Fibroblast of lung (primary cell): ENCODE results near the gene GRID1. TPM values are rescaled to one million over a fixed set of nuclear protein-coding genes. Genes with fewer than 3 reads are reported as not detected.

Experiments
- DNase-seq, 2 donors: peaks; one replicate each; pipeline versions ENCODE4 v3.0.0 to v3.0.0-alpha.2; 2010; ENCODE audit warnings: low read depth in 2 of 2
- H2AFZ ChIP-seq: 2 replicates; pipeline ENCODE4 v1.5.1; 2012; ENCODE audit warnings: low read length, control low read depth, inconsistent platforms
- H3K27ac ChIP-seq: 2 replicates; pipeline ENCODE4 v1.5.1; 2011; ENCODE audit warnings: low read length, control low read depth; ENCODE audit not compliant: insufficient read depth
- H3K27me3 ChIP-seq: 2 replicates; pipeline ENCODE4 v1.5.1; 2011; ENCODE audit warnings: mild to moderate bottlenecking, low read length; ENCODE audit not compliant: control insufficient read depth, insufficient read depth
- H3K36me3 ChIP-seq: 2 replicates; pipeline ENCODE4 v1.5.1; 2011; ENCODE audit warnings: low read length; ENCODE audit not compliant: control insufficient read depth, insufficient read depth
- H3K4me1 ChIP-seq: 2 replicates; pipeline ENCODE4 v1.5.1; 2011; ENCODE audit warnings: low read length; ENCODE audit not compliant: control insufficient read depth, insufficient read depth; ENCODE audit errors: extremely low read depth
- H3K4me2 ChIP-seq: 2 replicates; pipeline ENCODE4 v1.5.1; 2011; ENCODE audit warnings: low read length, control low read depth; ENCODE audit not compliant: insufficient read depth; ENCODE audit errors: extremely low read depth
- H3K4me3 ChIP-seq, 4 experiments: fragments of 200-600 bp in 1 of 4; sonication (generic) in 1 of 4; replicated peaks in 1 of 4; 2 replicates each; pipeline ENCODE4 v1.5.1; 2011 to 2016; ENCODE audit warnings: low read length in 4 of 4, low read depth in 3 of 4, mild to moderate bottlenecking in 3 of 4, control low read depth in 2 of 4, inconsistent platforms in 1 of 4, mixed read lengths in 1 of 4; ENCODE audit not compliant: insufficient read depth in 1 of 4; ENCODE audit errors: control extremely low read depth in 1 of 4
- H3K79me2 ChIP-seq: 2 replicates; pipeline ENCODE4 v1.5.1; 2012; ENCODE audit warnings: mild to moderate bottlenecking, low read length, inconsistent platforms; ENCODE audit not compliant: control insufficient read depth, insufficient read depth
- H3K9ac ChIP-seq: 2 replicates; pipeline ENCODE4 v1.5.1; 2011; ENCODE audit warnings: mild to moderate bottlenecking, low read length, control low read depth; ENCODE audit not compliant: insufficient read depth
- H3K9me3 ChIP-seq: 2 replicates; pipeline ENCODE4 v1.5.1; 2012; ENCODE audit warnings: low read depth, low read length; ENCODE audit not compliant: control insufficient read depth, insufficient read depth
- H4K20me1 ChIP-seq: 2 replicates; pipeline ENCODE4 v1.5.1; 2011; ENCODE audit warnings: low read length; ENCODE audit not compliant: control insufficient read depth, insufficient read depth; ENCODE audit errors: extremely low read depth
- EZH2 ChIP-seq: IDR thresholded peaks from 2 replicates; pipeline ENCODE4 v1.5.1; 2012; ENCODE audit warnings: low read length, control low read depth, mild to moderate bottlenecking; ENCODE audit errors: missing control alignments
- polyA plus RNA-seq, 2 donors: library from polyadenylated mRNA; depleted of rRNA in 1 of 2; stranded (reverse) in 1 of 2; unstranded in 1 of 2; fragments of >200 nt; gene quantifications; 2 replicates each; pipeline ENCODE4 v1.2.1, GENCODE V29; 2011 to 2012; ENCODE audit warnings: missing spikeins in 1 of 2
- total RNA-seq: library from RNA; depleted of rRNA; stranded (reverse); fragments of >200 nt; gene quantifications from 2 replicates; pipeline ENCODE4 v1.2.1, GENCODE V29; 2014
- TF ChIP-seq, protein P1 (sequence below), 2 donors: IDR thresholded peaks in 1 of 2; conservative IDR thresholded peaks in 1 of 2; 1 replicate in 1 of 2; 2 replicates in 1 of 2; pipeline ENCODE4 v1.5.1; 2011 to 2012; ENCODE audit warnings: low read length in 2 of 2, control low read depth in 1 of 2, inconsistent platforms in 1 of 2, low read depth in 1 of 2, mild to moderate bottlenecking in 1 of 2

The GRID1 gene
- total and polyA plus RNA-seq, 2 donors (not counting 1 experiment from before 2014, with no cell fraction given) = 0.03 to 0.33 TPM

- TF ChIP-seq EZH2 = no peak
- TF ChIP-seq, protein P1, sequence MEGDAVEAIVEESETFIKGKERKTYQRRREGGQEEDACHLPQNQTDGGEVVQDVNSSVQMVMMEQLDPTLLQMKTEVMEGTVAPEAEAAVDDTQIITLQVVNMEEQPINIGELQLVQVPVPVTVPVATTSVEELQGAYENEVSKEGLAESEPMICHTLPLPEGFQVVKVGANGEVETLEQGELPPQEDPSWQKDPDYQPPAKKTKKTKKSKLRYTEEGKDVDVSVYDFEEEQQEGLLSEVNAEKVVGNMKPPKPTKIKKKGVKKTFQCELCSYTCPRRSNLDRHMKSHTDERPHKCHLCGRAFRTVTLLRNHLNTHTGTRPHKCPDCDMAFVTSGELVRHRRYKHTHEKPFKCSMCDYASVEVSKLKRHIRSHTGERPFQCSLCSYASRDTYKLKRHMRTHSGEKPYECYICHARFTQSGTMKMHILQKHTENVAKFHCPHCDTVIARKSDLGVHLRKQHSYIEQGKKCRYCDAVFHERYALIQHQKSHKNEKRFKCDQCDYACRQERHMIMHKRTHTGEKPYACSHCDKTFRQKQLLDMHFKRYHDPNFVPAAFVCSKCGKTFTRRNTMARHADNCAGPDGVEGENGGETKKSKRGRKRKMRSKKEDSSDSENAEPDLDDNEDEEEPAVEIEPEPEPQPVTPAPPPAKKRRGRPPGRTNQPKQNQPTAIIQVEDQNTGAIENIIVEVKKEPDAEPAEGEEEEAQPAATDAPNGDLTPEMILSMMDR (conservative IDR thresholded peaks at IDR 0.05 in 1 of 2, IDR thresholded peaks at IDR 0.05 in 1 of 2; ENCODE audit: low read depth in 1 of 2, low read length in 2 of 2) = no peak
- H4K20me1 ChIP-seq = no peaks in the 10 kb centered on the region
- no peaks in the 10 kb centered on the region for H3K36me3 ChIP-seq
- H3K9ac ChIP-seq = no peak overlapping the region
- no peak overlapping the region for H3K4me3 ChIP-seq
- no peaks in the 10 kb centered on the region for H3K27me3 ChIP-seq
- H3K4me2 ChIP-seq = no peak overlapping the region
- no peaks in the 10 kb centered on the region for H3K79me2 ChIP-seq
- H2AFZ ChIP-seq = no peak overlapping the region
- no peak overlapping the region for H3K27ac ChIP-seq
- no peak for DNase-seq
- no peaks in the 10 kb centered on the region for H3K4me1 ChIP-seq
- H3K9me3 ChIP-seq = no peaks in the 10 kb centered on the region
Observed at GRCh38 chr10:86313621-86314041, 53.0 kb downstream of the GRID1 start.

DNA sequence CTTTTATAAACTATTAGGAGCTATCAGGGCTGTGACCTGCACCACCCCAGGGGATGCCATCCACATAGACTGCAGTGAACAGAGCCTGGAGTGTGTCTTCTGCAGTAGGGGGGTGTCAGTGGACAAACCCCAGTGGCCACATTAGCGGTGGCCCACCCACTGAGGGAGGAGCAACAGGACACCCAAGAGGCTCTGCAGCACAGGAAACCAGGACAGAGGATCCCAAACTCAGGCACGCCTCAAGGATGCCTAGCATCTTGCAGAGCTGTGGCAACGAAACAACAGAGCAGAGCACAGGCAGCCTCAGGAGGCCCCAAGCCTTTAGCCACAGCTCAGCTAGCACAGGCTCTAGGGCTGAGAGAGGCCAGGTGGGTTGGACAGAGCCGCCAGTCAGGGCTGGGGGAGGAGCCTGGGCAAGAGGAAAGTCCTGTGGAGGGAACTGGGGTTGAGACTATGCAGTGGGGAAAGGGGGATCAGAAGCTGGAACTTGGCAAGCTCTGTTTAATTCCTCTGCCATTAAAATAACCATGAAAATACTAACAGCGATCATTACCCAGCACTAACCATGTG lies 53.8 kb downstream of the GRID1 start:
- no peak for TF ChIP-seq EZH2
- TF ChIP-seq, protein P1 (conservative IDR thresholded peaks at IDR 0.05 in 1 of 2, IDR thresholded peaks at IDR 0.05 in 1 of 2; ENCODE audit: low read depth in 1 of 2, low read length in 2 of 2) = no peak
- no peaks in the 10 kb centered on the region for H3K9me3 ChIP-seq
- DNase-seq = no peak
- H4K20me1 ChIP-seq = no peaks in the 10 kb centered on the region
- no peak overlapping the region for H3K27ac ChIP-seq
- no peak overlapping the region for H3K4me2 ChIP-seq
- no peak overlapping the region for H3K4me3 ChIP-seq
- no peak overlapping the region for H3K9ac ChIP-seq
- no peaks in the 10 kb centered on the region for H3K79me2 ChIP-seq
- no peaks in the 10 kb centered on the region for H3K27me3 ChIP-seq
- H3K36me3 ChIP-seq = no peaks in the 10 kb centered on the region
- no peak overlapping the region for H2AFZ ChIP-seq
- H3K4me1 ChIP-seq = no peaks in the 10 kb centered on the region

- no peak overlapping the region for H2AFZ ChIP-seq
- no peaks in the 10 kb centered on the region for H3K79me2 ChIP-seq
- no peak overlapping the region for H3K4me3 ChIP-seq
- DNase-seq = no peak
- no peak overlapping the region for H3K27ac ChIP-seq
- no peaks in the 10 kb centered on the region for H3K36me3 ChIP-seq
- no peaks in the 10 kb centered on the region for H3K27me3 ChIP-seq
- H3K9me3 ChIP-seq = no peaks in the 10 kb centered on the region
- TF ChIP-seq, protein P1 (conservative IDR thresholded peaks at IDR 0.05 in 1 of 2, IDR thresholded peaks at IDR 0.05 in 1 of 2; ENCODE audit: low read depth in 1 of 2, low read length in 2 of 2) = no peak
- no peak for TF ChIP-seq EZH2
- no peak overlapping the region for H3K4me2 ChIP-seq
- no peaks in the 10 kb centered on the region for H3K4me1 ChIP-seq
- no peaks in the 10 kb centered on the region for H4K20me1 ChIP-seq
- H3K9ac ChIP-seq = no peak overlapping the region
Observed at GRCh38 chr10:86311906-86312305, 54.7 kb downstream of the GRID1 start.
